Renal cortical epithelial cell (primary cell): Measurements from ENCODE around the gene EFCAB7. TPM values are rescaled to one million over a fixed set of nuclear protein-coding genes. Genes with fewer than 3 reads are reported as not detected.
"Not testable (repeated sequence)": the region's sequence is repeated elsewhere in the genome, so short reads cannot be mapped to it uniquely, and the experiment has no call there.

ENCODE experiments used
- DNase-seq: peaks from one replicate; pipeline ENCODE4 v3.0.0-alpha.2; 2011; ENCODE audit warnings: low read depth
- total RNA-seq: library from RNA; depleted of rRNA; stranded (reverse); fragments of >200 nt; gene quantifications from 2 replicates; pipeline ENCODE4 v1.2.3, GENCODE V29; 2014

The EFCAB7 gene
- total RNA-seq, 1 donor from 2014 or later, result 15.1 TPM

DNA sequence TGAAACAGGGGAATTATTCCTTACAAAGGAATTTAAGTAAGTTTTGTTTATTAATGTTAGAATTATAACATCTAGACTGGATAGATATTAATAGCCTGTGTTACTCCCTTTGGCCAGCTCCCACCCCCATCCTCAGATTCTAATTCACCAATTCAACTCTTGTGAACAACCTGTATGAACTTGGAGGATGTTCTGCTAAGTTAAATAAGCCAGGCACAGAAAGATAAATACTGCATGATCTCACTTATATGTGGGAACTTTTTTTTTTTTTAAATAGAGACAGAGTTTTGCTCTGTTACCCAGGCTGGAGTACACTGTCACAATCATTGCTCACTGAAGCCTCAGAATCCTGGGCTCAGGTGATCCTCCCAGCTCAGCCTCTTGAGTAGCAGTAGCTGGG is 32.2 kb downstream of the EFCAB7 start:
- DNase-seq, result no peak

DNA sequence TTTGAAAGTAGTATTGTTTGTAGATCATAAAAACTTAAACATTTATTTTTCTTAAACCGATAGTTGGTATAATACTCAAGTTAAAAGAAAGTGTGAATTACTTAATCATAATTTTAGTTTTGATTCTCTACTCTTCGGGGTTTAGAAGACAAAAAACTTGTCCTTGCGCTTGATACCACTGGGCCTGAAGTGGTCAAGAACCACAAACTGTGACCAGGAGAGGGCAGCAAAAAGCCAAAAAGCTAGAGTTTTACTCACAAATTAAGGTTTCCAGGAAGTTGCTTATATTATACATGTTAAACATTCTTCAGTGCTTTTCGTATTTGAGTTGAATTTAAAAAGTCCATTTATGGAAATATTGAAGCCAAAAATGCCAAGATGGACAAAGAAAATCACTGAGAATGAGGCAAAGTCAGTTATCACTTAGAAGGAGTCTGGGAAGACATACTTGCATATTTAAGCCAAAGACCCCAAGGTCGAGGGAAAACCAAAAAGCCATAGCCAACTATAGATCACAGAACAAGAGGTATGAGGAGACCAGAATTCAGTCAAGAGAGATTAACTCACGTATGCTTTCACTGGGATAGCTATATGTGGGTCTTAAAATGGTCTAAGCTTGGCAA is 34.2 kb downstream of the EFCAB7 start:
- peak; percentile 54 for DNase-seq

DNA sequence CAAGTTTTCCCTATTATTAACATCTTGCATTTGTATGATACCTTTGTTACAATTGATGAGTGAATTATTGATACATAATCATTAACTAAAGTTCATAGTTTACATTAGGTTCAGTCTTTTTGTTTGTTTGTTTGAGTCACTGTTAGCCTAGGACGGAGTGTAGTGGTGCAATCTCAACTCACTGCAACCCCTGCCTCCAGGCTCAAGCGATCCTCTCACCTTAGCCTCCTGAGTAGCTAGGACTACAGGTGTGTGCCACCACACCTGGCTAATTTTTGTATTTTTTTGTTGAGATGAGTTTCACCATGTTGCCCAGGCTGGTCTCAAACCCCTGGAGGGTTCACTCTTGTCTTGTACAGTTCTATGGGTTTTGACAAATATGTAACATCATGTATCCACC is 36.0 kb downstream of the EFCAB7 start:
- DNase-seq, result no peak

DNA sequence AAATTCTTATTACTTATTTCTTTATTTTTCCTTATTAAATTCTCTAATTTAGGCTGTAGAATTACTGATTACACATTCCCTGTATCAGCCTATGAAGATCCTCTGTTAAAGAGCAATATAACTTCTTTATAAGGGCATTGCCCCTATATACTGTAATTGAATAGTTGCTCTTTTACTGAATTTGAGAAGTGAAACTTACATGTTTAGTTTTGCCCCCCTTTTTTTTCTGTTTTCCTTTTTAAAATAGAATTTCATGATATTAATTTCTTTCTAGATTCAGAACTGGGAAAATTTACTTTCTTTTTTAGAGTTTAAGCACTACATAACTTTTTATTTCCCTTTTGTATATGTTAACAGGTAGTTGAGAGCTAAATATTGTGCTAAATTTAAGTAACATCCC is 40.4 kb downstream of the EFCAB7 start:
- DNase-seq, result no peak

DNA sequence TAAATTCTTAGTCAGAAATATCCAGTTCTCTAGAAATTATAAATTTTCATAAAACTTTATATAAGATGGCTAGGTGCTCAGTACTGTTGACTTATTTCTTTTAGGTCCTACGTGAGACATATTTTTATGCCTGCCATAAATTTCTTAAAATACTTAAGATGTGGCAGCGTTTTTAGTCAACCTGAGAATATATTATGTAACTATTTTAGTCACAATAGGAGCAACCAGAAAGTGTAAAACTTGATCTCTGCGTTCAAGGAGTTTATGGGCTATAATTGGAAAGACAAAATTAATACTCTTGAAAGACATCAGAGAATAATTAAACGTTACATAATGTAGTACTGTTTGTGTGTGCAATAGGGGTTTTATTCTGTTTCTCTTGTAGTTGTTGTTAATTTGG is 45.7 kb downstream of the EFCAB7 start:
- no peak for DNase-seq

DNA sequence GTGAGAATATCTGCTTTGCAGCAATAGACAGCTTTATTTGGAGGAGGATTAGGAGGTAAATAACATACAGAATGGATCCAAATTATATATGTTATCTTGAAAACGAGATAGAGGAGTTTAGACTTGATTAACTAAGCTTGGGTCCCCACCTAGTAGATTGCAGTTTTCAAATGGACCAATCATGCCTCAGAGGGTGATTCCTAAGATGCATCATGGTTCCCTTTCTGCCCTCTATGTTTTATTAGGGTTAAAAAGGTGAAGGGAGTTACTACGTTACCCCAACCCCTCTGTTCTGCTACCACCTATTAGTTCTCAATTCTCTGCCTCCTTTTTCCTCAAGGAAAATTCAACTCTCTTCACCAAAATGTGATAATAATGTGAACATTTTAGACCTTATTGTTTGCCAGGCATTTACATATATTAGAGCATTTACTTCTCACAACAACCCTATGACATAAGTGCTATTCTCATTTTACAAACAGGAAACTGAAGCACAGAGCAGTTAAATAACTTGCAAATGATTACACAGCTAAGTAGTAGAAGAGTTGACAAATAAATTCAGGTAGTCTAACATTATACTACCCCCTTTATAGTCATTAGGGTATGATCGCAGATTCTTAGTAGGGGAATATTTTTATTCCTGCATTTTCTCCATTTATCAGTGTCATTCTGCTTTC is 46.5 kb downstream of the EFCAB7 start:
- no peak for DNase-seq

DNA sequence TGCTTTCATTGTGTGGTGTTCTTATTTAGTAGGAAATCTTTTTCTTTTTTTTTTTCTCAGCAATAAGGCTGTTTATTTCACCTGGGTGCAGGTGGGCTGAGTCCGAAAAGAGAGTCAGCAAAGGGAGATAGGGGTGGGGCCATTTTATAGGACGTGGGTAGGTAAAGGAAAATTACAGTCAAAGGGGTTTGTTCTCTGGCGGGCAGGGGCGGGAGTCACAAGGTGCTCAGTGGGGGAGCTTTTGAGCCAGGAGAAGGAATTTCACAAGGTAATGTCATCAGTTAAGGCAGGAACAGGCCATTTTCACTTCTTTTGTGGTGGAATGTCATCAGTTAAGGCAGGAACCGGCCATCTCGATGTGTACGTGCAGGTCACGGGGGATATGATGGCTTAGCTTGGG is 49.4 kb downstream of the EFCAB7 start:
- not testable (repeated sequence) for DNase-seq

DNA sequence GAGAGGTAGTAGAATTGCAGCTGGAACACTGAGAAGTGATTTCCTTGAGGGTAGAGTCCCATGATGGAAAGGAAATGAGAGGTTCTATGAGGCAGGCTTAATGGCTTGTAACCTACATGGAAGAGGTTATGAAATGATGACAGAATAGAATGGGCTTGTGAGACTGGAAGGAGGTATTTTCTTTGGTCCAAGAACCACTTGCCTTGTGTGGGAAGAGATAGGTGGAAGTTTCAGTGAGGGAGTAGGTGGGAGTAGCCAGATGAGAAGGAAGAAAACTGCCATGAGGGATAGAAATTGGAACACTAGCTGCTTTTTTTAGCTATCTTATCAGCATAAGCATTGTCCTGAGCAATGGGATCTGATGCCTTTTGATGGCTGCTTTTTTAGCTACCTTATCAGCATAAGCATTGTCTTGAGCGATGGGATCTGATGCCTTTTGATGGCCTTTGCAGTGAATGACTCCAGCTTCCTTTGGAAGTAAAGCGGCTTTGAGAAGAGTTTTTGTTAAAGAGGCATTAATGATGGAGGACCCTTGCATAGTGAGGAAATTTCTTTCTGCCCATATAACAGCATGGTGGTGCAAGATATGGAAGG is 51.0 kb downstream of the EFCAB7 start:
- DNase-seq, result not testable (repeated sequence)

DNA sequence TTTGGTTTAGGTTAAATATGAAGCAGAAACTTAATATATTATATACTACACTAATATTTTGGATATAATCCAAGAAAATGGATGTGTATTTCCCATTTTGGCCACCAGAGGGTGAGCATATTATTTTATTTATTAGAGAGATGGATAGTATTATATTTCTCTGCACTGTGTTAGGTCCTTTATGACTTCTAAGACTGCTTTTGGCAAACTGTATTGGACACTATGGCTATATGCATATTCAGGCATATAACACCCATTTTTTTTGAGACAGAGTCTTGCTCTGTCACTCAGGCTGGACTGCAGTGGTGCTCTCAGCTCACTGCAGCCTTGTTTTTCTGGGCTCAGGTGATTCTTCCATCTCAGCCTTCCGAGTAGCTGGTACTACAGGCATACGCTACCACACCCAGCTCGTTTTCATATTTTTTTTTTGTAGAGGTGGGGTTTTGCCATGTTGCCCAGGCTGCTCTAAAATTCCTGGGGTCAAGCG is 52.1 kb downstream of the EFCAB7 start:
- DNase-seq, result peak; percentile 7

DNA sequence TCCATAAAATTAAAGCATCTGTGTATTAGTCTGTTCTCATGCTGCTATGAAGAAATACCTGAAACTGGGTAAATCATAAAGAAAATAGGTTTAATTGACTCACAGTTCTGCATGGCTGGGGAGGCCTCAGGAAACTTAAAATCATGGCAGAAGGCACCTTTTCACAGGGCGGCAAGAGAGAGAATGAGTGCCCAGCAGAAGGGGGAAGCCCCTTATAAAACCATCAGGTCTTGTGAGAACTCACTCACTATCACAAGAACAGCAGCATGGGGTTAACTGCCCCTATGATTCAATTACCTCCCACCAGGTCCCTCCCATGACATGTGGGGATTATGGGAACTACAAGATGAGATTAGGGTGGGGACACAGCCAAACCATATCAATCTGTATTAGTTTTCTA is 63.0 kb downstream of the EFCAB7 start:
- not testable (repeated sequence) for DNase-seq

DNA sequence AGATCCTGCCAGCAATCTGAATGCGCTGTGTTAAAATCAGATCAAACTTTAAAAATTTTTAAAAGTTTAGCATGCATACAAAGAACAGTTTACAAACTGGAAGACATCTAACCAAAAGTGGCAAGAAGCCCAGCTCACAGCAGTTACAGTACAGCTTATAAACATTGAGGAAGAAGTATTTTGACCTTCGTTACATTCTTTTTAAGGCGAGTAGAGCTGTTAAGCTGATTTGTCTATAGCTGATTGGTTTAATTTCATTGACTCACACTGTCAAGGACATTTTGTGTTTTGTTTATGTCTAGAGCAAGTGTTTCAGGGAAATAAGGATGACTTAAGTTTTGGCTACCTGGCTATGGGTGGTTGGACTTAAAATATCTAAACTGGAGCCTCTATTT is 66.8 kb downstream of the EFCAB7 start:
- peak; percentile 4 for DNase-seq

DNA sequence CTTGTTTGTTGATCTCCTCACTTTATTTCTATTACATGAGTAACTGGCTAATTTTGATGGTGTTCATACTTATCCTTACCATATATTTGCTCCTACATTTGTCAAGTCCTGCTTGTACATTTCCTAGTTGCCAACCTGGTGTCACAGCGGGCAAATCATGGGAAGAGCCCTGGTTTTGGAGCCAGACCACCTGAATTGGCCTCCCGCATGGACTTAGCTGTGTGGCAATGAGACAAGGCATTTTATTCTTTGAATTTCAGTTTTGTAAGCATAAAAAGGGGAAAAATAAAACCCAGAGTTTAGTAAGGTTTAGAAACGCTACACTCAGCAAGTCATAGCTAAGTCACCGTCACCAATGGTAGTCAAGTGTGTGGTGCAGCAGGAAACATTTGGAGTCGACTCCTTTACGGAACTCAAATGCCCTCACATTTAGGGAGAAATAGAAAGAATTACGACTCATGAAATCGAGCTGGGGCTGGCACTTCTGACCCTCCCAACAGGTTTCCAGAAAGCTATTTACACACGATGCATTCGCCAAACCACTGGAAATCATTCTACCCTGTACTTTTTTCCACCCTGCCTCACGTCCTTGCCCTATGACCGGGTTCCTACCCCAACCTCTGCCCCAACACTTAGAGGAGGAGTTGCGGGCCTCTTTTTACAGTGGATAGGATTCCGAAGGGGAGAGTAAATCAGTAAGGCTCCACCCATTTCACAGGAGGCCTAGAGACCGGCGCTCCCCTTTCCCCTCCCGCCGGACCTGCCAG is 69.4 kb downstream of the EFCAB7 start:
- peak; percentile 51 for DNase-seq

DNA sequence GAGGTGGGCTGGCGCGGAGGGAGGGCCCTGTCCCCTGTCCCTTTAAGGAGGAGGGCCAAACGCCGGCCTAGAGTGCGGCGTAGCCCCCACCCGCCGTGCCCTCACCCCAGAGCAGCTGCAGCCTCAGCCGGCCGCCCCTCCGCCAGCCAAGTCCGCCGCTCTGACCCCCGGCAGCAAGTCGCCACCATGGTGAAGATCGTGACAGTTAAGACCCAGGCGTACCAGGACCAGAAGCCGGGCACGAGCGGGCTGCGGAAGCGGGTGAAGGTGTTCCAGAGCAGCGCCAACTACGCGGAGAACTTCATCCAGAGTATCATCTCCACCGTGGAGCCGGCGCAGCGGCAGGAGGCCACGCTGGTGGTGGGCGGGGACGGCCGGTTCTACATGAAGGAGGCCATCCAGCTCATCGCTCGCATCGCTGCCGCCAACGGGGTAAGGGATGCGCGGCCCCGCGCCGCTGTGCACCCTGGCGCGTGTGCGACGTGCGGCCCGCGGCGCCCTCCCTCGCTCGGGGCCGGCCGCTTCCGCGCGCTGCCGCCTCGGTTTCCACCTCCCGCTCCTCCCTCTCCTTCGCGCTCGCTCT is 70.1 kb downstream of the EFCAB7 start, which contains the start of gene PGM1:
Gene PGM1 (plus strand): TSS at position 109 of the 583 bp plus-strand sequence. CDS start 78 bp downstream, at position 187.
- DNase-seq, result peak; percentile 50

DNA sequence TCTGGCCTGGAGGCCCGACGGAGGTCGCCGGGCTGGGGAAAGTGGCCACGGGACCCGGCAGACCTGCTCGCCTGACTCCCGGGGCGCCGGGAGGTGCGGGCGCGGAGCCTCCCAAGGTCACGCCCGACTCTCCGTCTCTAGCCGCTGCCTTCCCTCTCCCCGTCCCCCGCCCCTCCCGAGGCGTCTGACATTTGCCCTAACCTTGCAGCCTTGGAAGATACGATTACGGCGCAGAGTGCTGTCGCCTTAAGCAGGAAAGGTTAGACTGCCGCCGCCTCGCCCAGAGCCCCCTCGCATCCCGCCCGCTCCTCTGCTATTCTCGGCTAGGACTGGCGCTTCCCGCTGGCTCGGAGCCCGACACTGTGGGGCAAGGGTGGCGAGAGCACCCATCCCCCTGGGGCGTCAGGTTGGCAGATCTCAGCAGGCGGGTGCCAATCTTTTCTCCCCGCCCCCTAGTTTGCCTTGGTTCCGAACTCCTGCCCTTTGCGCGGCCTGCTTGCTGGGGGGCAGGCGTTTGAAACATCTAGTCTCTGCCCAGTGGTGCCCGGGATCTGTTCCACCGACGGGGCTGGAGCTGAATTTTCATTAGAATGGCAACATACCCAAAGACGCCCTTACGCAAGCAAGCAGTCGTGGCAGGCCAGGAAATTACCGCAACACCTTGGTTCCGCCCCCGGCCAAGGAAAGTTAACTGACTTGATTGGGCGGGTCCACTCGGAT is 70.7 kb downstream of the EFCAB7 start:
- DNase-seq, result peak; percentile 87

DNA sequence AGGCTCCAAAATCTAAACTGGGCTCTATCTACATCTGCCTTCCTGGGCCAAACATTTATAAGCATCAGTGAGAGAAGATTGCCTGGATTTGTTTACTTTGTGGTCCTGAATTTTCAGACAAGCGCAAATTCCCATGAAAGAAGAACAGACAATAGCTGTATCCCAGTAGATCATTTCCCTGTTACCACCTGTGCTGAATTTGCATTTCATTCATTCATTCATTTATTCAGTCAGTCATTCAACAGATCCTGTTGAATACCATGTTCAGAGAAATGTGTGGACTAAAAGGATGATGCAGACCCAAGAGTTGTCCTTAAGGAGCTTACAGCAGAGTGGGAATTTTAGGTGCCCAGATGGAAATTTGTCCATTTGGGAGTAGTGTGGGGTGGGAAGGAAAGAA is 72.1 kb downstream of the EFCAB7 start:
- no peak for DNase-seq

DNA sequence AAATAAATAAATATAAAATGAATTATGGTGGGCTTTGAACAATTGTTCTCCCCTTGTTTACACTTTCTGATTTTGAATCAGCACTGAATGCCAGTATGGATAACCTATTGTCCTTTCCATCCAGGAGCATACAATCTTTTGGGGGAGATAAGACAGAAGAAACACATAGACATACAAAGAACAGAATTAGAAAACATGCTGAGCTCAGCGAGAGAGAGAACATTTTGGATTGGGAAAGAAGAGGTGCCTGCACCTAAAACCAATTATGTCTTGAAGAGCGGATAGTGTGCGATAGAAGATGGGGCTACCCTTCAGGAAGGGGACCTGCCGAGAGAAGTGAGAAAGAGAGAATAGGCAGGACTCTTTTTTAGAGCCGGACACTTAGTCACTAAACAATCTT is 76.5 kb downstream of the EFCAB7 start:
- DNase-seq, result no peak

DNA sequence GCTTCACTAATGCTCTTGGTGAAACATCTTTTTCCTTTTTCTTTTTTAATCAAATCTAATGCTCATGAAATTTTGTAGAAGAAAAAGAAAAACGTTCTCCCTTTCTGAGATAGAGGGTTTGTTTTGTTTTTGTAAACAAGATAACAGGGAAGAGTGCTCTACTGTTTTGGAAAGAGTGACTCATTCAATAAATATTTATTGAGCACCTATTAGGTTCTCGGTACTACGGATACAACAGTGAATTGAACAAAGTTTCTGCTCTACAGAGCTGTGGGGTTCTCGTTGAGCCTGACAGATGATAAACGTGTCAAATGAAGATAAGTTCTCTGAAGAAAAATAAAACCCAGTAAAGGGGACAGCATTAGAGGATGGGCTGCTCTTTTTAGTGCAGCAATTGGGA is 76.9 kb downstream of the EFCAB7 start:
- DNase-seq, result no peak

DNA sequence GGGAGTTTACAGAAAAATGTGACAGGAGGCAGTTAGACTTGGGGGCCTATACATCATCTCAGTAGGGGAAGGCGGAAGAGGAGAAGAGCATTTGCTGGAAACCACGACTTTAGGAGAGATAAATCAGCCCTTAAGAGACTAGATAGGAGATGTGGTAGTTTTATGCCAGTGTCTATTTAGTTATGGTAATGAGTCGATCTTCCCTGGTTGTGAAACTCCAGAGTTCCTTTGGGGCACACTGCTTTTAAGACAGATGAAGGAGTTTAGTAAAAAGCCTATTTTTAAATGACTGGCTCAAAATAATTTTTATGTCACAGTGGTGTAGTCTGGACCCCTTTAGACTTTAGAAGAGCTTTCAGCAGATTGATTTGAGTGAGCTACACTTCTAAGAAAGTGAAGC is 77.7 kb downstream of the EFCAB7 start:
- DNase-seq, result no peak

DNA sequence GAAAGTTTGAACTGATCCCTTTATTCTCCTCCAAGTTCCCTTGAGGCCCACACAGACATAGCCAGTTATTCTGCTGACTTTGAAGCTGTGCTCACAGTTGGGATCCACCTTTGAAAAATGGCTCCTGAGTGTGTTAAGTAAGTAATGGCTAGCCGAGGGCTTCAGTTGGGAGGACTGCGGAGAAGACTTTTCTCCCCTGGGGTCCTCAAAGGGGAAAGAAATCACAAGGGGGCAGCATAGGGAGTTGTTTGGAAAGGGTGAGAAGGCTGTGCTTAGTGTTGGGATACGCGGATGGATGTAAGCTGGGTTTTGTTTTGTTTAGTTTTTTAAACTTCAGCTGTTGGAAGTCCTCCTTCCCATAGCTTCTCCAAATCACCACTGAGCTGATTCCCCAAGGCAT is 78.1 kb downstream of the EFCAB7 start:
- DNase-seq, result no peak

DNA sequence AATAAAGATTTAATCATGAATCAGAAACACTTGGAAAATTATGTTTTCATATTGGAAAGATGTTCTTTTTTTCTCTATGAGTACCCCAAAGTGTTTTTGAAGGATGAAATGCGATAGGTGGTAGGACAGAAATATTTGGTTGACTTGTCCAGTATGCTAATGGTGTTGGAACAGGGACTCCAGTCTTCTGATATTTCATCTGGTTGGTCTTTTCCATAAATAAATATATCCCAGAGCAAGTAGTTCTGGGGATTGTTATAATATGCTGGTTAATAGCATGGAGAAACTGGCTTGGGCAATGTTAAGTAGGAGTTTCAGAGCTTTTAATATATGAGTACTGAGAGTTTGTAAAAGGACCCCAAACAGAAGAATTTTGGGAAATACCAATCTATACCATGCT is 78.6 kb downstream of the EFCAB7 start:
- no peak for DNase-seq

DNA sequence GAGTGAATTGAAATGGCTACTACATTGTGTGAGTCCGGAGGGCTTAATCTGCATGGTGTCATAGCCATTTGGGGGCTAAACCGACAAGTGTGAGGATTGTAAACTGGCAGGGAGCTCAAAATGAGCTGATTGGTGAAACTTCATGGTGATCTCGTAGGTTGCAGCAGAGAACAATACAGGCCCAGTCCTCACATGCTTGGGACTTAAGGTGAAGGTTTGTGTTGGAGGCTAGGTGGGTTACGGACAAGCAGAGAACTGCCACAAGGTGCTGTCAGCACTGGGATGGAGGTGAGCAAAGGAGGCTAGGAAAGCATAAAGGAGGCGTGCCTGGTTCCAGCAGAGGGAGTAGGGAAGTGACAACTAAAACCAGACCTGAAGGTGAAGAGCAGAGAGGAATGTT is 79.3 kb downstream of the EFCAB7 start:
- DNase-seq, result no peak
